B cell (primary cell): ENCODE measurements around the gene PDZD8. TPM values are rescaled to one million over a fixed set of nuclear protein-coding genes. Genes with fewer than 3 reads are reported as not detected.

ENCODE experiments used
- ATAC-seq: fragments of 200-7000 bp; cut with Tn5 transposase; one replicate; pipeline ENCODE4 v1.10.0; 2021; ENCODE audit warnings: low read depth, mild to moderate bottlenecking, moderate number of reproducible peaks, moderate library complexity
- CTCF ChIA-PET: fragments of 350-600 bp; sonication (Branson Sonifier 250); formaldehyde crosslinking; loops from one replicate; lab custom pipeline; 2021; ENCODE audit warnings: antibody characterized with exemption, inconsistent platforms; lab: Charles Lee
- POLR2A ChIA-PET: fragments of 350-600 bp; sonication (Branson Sonifier 250); formaldehyde crosslinking; loops from one replicate; lab custom pipeline; 2021; ENCODE audit warnings: antibody characterized with exemption; lab: Charles Lee
- DNase-seq: peaks from one replicate; pipeline ENCODE4 v3.0.0; 2013
- H2AFZ ChIP-seq: 2 replicates; pipeline ENCODE4 v1.6.1; 2012; ENCODE audit warnings: mild to moderate bottlenecking, low read depth, low read length; ENCODE audit not compliant: insufficient read depth, poor library complexity, severe bottlenecking
- H3K27ac ChIP-seq, 2 donors: 1 replicate in 1 of 2; 2 replicates in 1 of 2; pipeline ENCODE4 v1.5.1; 2012 to 2013; ENCODE audit warnings: low read length in 2 of 2, mild to moderate bottlenecking in 2 of 2, moderate library complexity in 1 of 2
- H3K27me3 ChIP-seq, 4 experiments: fragments of 200-600 bp in 1 of 4; sonication (generic) in 1 of 4; replicated peaks in 1 of 4; 1 replicate in 2 of 4; 2 replicates in 2 of 4; pipeline versions ENCODE4 v1.6.1 to v1.7.0; 2013 to 2016; ENCODE audit warnings: low read length in 3 of 4, mild to moderate bottlenecking in 2 of 4, mixed read lengths in 1 of 4, moderate library complexity in 1 of 4; ENCODE audit not compliant: insufficient read depth in 4 of 4, control insufficient read depth in 3 of 4; ENCODE audit errors: control extremely low read depth in 1 of 4
- H3K36me3 ChIP-seq, 2 experiments: replicated peaks in 1 of 2; 1 replicate in 1 of 2; 2 replicates in 1 of 2; pipeline versions ENCODE4 v1.6.1 to v1.7.1; 2013; ENCODE audit warnings: low read length in 1 of 2; ENCODE audit not compliant: insufficient read depth in 2 of 2, control insufficient read depth in 1 of 2; ENCODE audit errors: control extremely low read depth in 1 of 2, extremely low read depth in 1 of 2
- H3K4me1 ChIP-seq, 2 donors: fragments of 200-600 bp in 1 of 2; sonication (generic) in 1 of 2; 1 replicate in 1 of 2; 2 replicates in 1 of 2; pipeline versions ENCODE4 v1.5.1 to v1.6.1; 2013 to 2017; ENCODE audit warnings: low read length in 2 of 2; ENCODE audit not compliant: control insufficient read depth in 2 of 2, insufficient read depth in 2 of 2
- H3K4me2 ChIP-seq: replicated peaks from 2 replicates; pipeline ENCODE3; 2012; ENCODE audit warnings: mild to moderate bottlenecking, low read depth, low read length; ENCODE audit not compliant: poor library complexity, severe bottlenecking
- H3K4me3 ChIP-seq, 5 experiments: fragments of 200-600 bp in 1 of 5; sonication (generic) in 1 of 5; 1 replicate in 3 of 5; 2 replicates in 2 of 5; pipeline versions ENCODE4 v1.5.1 to v1.7.0; 2011 to 2016; ENCODE audit warnings: low read length in 4 of 5, mild to moderate bottlenecking in 4 of 5, low read depth in 2 of 5, control low read depth in 1 of 5, moderate library complexity in 1 of 5; ENCODE audit not compliant: insufficient read depth in 1 of 5; ENCODE audit errors: control extremely low read depth in 1 of 5, extremely low read depth in 1 of 5
- H3K79me2 ChIP-seq: fragments of 200-600 bp; sonication (generic); one replicate; pipeline ENCODE4 v1.6.0; 2016; ENCODE audit warnings: low read length; ENCODE audit not compliant: control insufficient read depth, insufficient read depth
- H3K9ac ChIP-seq: fragments of 200-600 bp; sonication (generic); 2 replicates; pipeline ENCODE4 v1.6.1; 2017; ENCODE audit warnings: mild to moderate bottlenecking, low read length, moderate library complexity
- H3K9me3 ChIP-seq, 3 donors: one replicate each; pipeline versions ENCODE4 v1.6.1 to v1.7.1; 2013; ENCODE audit warnings: low read length in 2 of 3; ENCODE audit not compliant: control insufficient read depth in 2 of 3, insufficient read depth in 1 of 3; ENCODE audit errors: control extremely low read depth in 1 of 3
- H4K20me1 ChIP-seq: 2 replicates; pipeline ENCODE4 v1.6.0; 2012; ENCODE audit warnings: mild to moderate bottlenecking, low read length; ENCODE audit not compliant: insufficient read depth, control insufficient read depth, poor library complexity, severe bottlenecking
- H3K27ac Mint-ChIP-seq: one replicate; pipeline ENCODE4 v1.8.0; 2021; ENCODE audit warnings: mixed read lengths
- H3K27me3 Mint-ChIP-seq: one replicate; pipeline ENCODE4 v1.8.0; 2021; ENCODE audit warnings: mixed read lengths
- H3K4me1 Mint-ChIP-seq: one replicate; pipeline ENCODE4 v1.8.0; 2021; ENCODE audit warnings: mixed read lengths
- H3K4me3 Mint-ChIP-seq: one replicate; pipeline ENCODE4 v1.8.0; 2021; ENCODE audit warnings: mixed read lengths
- H3K9me3 Mint-ChIP-seq: one replicate; pipeline ENCODE4 v1.8.0; 2022; ENCODE audit warnings: mixed read lengths; ENCODE audit not compliant: insufficient read depth
- CTCF ChIP-seq: fragments of 200-600 bp; IDR thresholded peaks from one replicate; pipeline ENCODE4 v1.8.0; 2022; ENCODE audit warnings: antibody characterized with exemption, mild to moderate bottlenecking
- EZH2 ChIP-seq: IDR thresholded peaks from 2 replicates; pipeline ENCODE4 v1.6.1; 2012; ENCODE audit warnings: borderline replicate concordance, low read depth, mild to moderate bottlenecking, moderate library complexity, low read length; ENCODE audit not compliant: insufficient read depth, poor library complexity, severe bottlenecking
- WGBS: methylation state at CpG from one replicate; pipeline ENCODE4 v1.1.5; 2013; ENCODE audit warnings: missing lambda C conversion rate; ENCODE audit not compliant: insufficient coverage; 5-methylcytosine and 5-hydroxymethylcytosine counted together
- intact Hi-C: fragments of 100-400 bp; cut with micrococcal nuclease; formaldehyde crosslinking; loops from one replicate; pipeline ENCODE4 v1.10.0; 2022
- polyA plus RNA-seq: library from polyadenylated mRNA; depleted of rRNA; stranded (reverse); fragments of >200 nt; gene quantifications from 2 replicates; pipeline ENCODE4 v1.2.3, GENCODE V29; 2012
- total RNA-seq, 2 donors: library from RNA; stranded (reverse); fragments of 120-200 nt in 1 of 2; gene quantifications; 1 replicate in 1 of 2; 2 replicates in 1 of 2; pipeline versions ENCODE4 v1.2.3 to v1.2.4, GENCODE V29; 2013 to 2022

The PDZD8 gene
- total and polyA plus RNA-seq, 2 donors (not counting 1 experiment from before 2014, with no cell fraction given), result 4.9 to 13.2 TPM

GRCh38 chr10:117348236-117348635, 27.0 kb downstream of the PDZD8 start:
- H3K9ac ChIP-seq, result no peak overlapping the region
- peaks cover 21% of the 10 kb centered on the region for H4K20me1 ChIP-seq
- DNase-seq (no peak), ATAC-seq (no peak)
- POLR2A ChIA-PET, result no interaction called here
- H3K36me3 ChIP-seq, result peaks cover 0 to 1% of the 10 kb centered on the region in 2 experiments
- no peak overlapping the region for H2AFZ ChIP-seq
- no peak overlapping the region for H3K4me2 ChIP-seq
- H3K4me3 Mint-ChIP-seq, result no peak overlapping the region
- H3K27ac Mint-ChIP-seq, result no peak overlapping the region
- H3K27me3 Mint-ChIP-seq, result no peaks in the 10 kb centered on the region
- intact Hi-C loops, result loop anchor here (2.0 kb wide), 1 partner anchor 15 kb away; no protein-coding TSS in a partner anchor
- peaks cover 68% of the 10 kb centered on the region for H3K79me2 ChIP-seq
- WGBS, result 96% methylated on average over 4 of the region's 5 CpGs
- no peaks in the 10 kb centered on the region for H3K27me3 ChIP-seq
- H3K4me3 ChIP-seq, result no peak overlapping the region
- no peaks in the 10 kb centered on the region for H3K4me1 ChIP-seq
- CTCF ChIA-PET, result no interaction called here
- H3K9me3 ChIP-seq, result no peaks in the 10 kb centered on the region
- peaks cover 45% of the 10 kb centered on the region for H3K4me1 Mint-ChIP-seq
- H3K9me3 Mint-ChIP-seq, result no peaks in the 10 kb centered on the region
- TF ChIP-seq CTCF (no peak), EZH2 (no peak)
- no peak overlapping the region for H3K27ac ChIP-seq

GRCh38 chr10:117346574-117346973, 28.7 kb downstream of the PDZD8 start:
- H3K4me3 Mint-ChIP-seq, result no peak overlapping the region
- intact Hi-C loops, result no loop called here

More at GRCh38 chr10:117346574-117346973, 28.7 kb downstream of the PDZD8 start:
- no peak for ATAC-seq
- Histone ChIP-seq H3K4me2 (no peak overlapping the region), H2AFZ (no peak overlapping the region), H3K9ac (no peak overlapping the region), H3K4me1 (peaks cover 5 to 7% of the 10 kb centered on the region in 2 donors), H4K20me1 (peaks cover 16% of the 10 kb centered on the region), H3K79me2 (peaks cover 62% of the 10 kb centered on the region), H3K27me3 (no peaks in the 10 kb centered on the region), H3K27ac (no peak overlapping the region), H3K9me3 (no peaks in the 10 kb centered on the region), H3K4me3 (no peak overlapping the region), H3K36me3 (peaks cover 0 to 1% of the 10 kb centered on the region in 2 experiments)
- no peak for DNase-seq
- CTCF ChIA-PET, result no interaction called here
- Mint-ChIP-seq H3K4me1 (peaks cover 43% of the 10 kb centered on the region), H3K9me3 (no peaks in the 10 kb centered on the region), H3K27ac (no peak overlapping the region), H3K27me3 (no peaks in the 10 kb centered on the region)
- TF ChIP-seq EZH2 (no peak), CTCF (no peak)
- POLR2A ChIA-PET, result no interaction called here
- WGBS, result no CpG with 5 or more reads among the region's 3 CpGs
